ENCODE measurements around the gene UBE2QL1.
"Not testable (repeated sequence)": the region's sequence is repeated elsewhere in the genome, so short reads cannot be mapped to it uniquely, and the experiment has no call there.

The UBE2QL1 gene

DNA sequence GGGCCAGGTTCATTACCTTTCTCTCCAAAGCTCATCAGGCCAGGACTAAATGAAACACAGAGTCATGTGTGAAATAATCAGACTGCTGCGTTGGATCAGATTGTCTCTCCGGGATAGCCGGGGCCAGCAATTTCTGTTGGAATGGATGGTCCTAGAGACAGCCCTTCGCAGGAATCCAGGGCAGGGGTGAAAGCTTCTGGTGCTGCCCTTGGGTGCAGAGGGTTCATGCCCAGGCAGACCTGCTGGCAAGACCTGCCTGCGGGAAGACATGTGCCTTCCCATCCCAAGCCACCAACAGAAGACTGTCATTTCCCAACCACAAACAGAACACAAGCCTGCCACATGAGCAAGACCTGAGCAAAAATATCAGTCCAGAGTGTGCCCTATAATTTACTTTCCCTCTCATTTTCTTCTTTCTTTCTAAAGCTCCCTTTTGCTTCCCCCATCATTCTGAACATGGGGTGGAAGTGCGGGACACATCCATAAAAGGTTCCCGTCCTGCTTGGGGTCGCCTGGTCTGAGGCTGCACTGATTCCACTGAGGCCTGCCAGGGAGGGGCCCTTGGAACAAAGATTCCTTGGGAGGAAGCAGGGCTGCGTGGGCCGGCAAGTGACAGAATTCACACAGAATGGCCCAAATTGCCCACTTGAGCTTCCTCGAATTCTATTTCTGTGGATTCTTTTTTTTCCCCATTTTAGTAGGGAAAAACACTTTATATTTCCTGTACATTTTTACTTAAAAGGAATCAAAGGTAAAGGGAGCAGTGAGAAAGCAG is 57.3 kb downstream of the UBE2QL1 start:
- H3K27me3 ChIP-seq = peaks cover 29% of the 10 kb centered on the region
- no peak overlapping the region for H3K27ac ChIP-seq
- H3K4me3 ChIP-seq (ENCODE audit: low read depth in 1 of 2, low read length in 1 of 2) = no peak overlapping the region
- no peaks in the 10 kb centered on the region for H3K4me1 ChIP-seq (ENCODE audit: control insufficient read depth in 1 of 2, insufficient read depth in 1 of 2, low read depth in 1 of 2, low read length in 1 of 2)
- TF ChIP-seq CTCF (IDR thresholded peaks at IDR 0.05) = no peak
- H3K9me3 ChIP-seq = no peaks in the 10 kb centered on the region
- H3K36me3 ChIP-seq = no peaks in the 10 kb centered on the region

- no peak for TF ChIP-seq CTCF (IDR thresholded peaks at IDR 0.05)
- Histone ChIP-seq H3K36me3 (no peaks in the 10 kb centered on the region), H3K9me3 (no peaks in the 10 kb centered on the region), H3K27ac (no peak overlapping the region), H3K4me3 (ENCODE audit: low read depth in 1 of 2, low read length in 1 of 2) (no peak overlapping the region), H3K4me1 (ENCODE audit: control insufficient read depth in 1 of 2, insufficient read depth in 1 of 2, low read depth in 1 of 2, low read length in 1 of 2) (no peaks in the 10 kb centered on the region), H3K27me3 (peaks cover 29% of the 10 kb centered on the region)
Measured at GRCh38 chr5:6506611-6507010, 58.0 kb downstream of the UBE2QL1 start.

- no peak for TF ChIP-seq CTCF (IDR thresholded peaks at IDR 0.05)
Measured at GRCh38 chr5:6508931-6509330, 60.3 kb downstream of the UBE2QL1 start.

DNA sequence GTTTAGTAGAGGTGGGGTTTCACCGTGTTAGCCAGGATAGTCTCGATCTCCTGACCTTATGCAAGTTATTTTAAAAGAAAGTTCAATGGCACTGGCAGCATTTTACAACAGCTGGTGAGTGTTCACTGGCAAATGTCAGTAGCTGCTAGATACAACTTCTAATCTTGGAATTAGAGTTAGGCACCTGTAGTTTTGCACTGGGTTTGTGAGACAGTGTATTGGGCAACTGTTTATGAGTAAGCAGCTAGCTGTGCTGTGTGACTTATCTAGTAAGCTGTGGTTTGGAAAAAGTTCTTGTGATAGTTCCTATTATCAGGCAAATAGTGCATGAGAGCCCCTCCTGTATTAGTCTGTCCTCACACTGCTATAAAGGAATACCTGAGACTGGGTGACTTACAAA is 61.5 kb downstream of the UBE2QL1 start:
- no peak for TF ChIP-seq CTCF (IDR thresholded peaks at IDR 0.05)
- no peaks in the 10 kb centered on the region for H3K4me1 ChIP-seq (ENCODE audit: control insufficient read depth in 1 of 2, insufficient read depth in 1 of 2, low read depth in 1 of 2, low read length in 1 of 2)
- H3K4me3 ChIP-seq (ENCODE audit: low read depth in 1 of 2, low read length in 1 of 2) = no peak overlapping the region
- no peaks in the 10 kb centered on the region for H3K9me3 ChIP-seq
- no peaks in the 10 kb centered on the region for H3K36me3 ChIP-seq
- no peak overlapping the region for H3K27ac ChIP-seq
- H3K27me3 ChIP-seq = peaks cover 24% of the 10 kb centered on the region

More at GRCh38 chr5:6508931-6509330, 60.3 kb downstream of the UBE2QL1 start:
- Histone ChIP-seq H3K9me3 (no peaks in the 10 kb centered on the region), H3K4me1 (ENCODE audit: control insufficient read depth in 1 of 2, insufficient read depth in 1 of 2, low read depth in 1 of 2, low read length in 1 of 2) (no peaks in the 10 kb centered on the region), H3K27me3 (peaks cover 29% of the 10 kb centered on the region), H3K4me3 (ENCODE audit: low read depth in 1 of 2, low read length in 1 of 2) (no peak overlapping the region), H3K36me3 (no peaks in the 10 kb centered on the region), H3K27ac (no peak overlapping the region)

- Histone ChIP-seq H3K9me3 (no peaks in the 10 kb centered on the region), H3K36me3 (no peaks in the 10 kb centered on the region), H3K27ac (no peak overlapping the region), H3K27me3 (peaks cover 15% of the 10 kb centered on the region), H3K4me3 (ENCODE audit: low read depth in 1 of 2, low read length in 1 of 2) (no peak overlapping the region), H3K4me1 (ENCODE audit: control insufficient read depth in 1 of 2, insufficient read depth in 1 of 2, low read depth in 1 of 2, low read length in 1 of 2) (no peaks in the 10 kb centered on the region)
- no peak for TF ChIP-seq CTCF (IDR thresholded peaks at IDR 0.05)
Measured at GRCh38 chr5:6510973-6511372, 62.3 kb downstream of the UBE2QL1 start.

DNA sequence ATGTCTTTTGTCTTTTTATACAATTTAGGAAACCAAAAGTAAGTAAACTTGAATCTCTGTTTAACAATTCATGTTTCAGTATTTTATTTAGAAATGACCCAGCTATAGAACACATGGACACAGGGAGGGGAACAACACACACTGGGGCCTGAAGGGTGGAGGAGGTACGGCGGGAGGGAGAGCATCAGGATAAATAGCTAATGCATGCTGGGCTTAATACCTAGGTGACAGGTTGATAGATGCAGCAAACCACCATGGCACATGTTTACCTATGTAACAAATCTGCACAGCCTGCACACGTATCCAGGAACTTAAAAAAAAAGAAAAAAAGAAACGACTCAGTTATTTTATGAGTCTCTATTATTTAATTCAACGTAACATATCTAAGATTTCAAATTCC is 67.2 kb downstream of the UBE2QL1 start:
- H3K27ac ChIP-seq; H3K4me1 ChIP-seq (ENCODE audit: control insufficient read depth in 1 of 2, insufficient read depth in 1 of 2, low read depth in 1 of 2, low read length in 1 of 2); H3K9me3 ChIP-seq; H3K4me3 ChIP-seq (ENCODE audit: low read depth in 1 of 2, low read length in 1 of 2); H3K27me3 ChIP-seq; H3K36me3 ChIP-seq: not testable (repeated sequence)

Measured in neutrophil (primary cell).